Mesothelial cell of epicardium (in vitro differentiated cells): ENCODE measurements around the gene HOXD4. TPM values are rescaled to one million over a fixed set of nuclear protein-coding genes. Genes with fewer than 3 reads are reported as not detected.

Source experiments
- DNase-seq, 2 experiments: peaks; one replicate each; pipeline ENCODE4 v3.0.0; 2021; ENCODE audit warnings: low spot score in 2 of 2; ENCODE audit not compliant: unreplicated experiment in 2 of 2
- H3K27ac Mint-ChIP-seq: 2 replicates; pipeline ENCODE4 v1.8.0; 2021; ENCODE audit warnings: mixed read lengths
- H3K27me3 Mint-ChIP-seq: 2 replicates; pipeline ENCODE4 v1.8.0; 2021; ENCODE audit warnings: low read depth, mixed read lengths
- H3K36me3 Mint-ChIP-seq: 2 replicates; pipeline ENCODE4 v1.8.0; 2021; ENCODE audit warnings: mixed read lengths
- H3K4me1 Mint-ChIP-seq: 2 replicates; pipeline ENCODE4 v1.8.0; 2021; ENCODE audit warnings: mixed read lengths
- H3K4me3 Mint-ChIP-seq: 2 replicates; pipeline ENCODE4 v1.8.0; 2021; ENCODE audit warnings: mild to moderate bottlenecking, moderate library complexity, mixed read lengths
- H3K9me3 Mint-ChIP-seq: 2 replicates; pipeline ENCODE4 v1.8.0; 2021; ENCODE audit warnings: mixed read lengths
- total RNA-seq: library from RNA; stranded (reverse); gene quantifications from 3 replicates; pipeline ENCODE4 v1.2.1, GENCODE V29; 2021
- TF ChIP-seq, protein P1 (sequence below): fragments of 200-600 bp; sonication (generic); IDR thresholded peaks from one replicate; pipeline ENCODE4 v1.5.0; 2021; ENCODE audit warnings: antibody characterized with exemption; ENCODE audit not compliant: unreplicated experiment

HOXD4 gene
- total RNA-seq, 1 donor from 2014 or later = 0.67 TPM

DNA sequence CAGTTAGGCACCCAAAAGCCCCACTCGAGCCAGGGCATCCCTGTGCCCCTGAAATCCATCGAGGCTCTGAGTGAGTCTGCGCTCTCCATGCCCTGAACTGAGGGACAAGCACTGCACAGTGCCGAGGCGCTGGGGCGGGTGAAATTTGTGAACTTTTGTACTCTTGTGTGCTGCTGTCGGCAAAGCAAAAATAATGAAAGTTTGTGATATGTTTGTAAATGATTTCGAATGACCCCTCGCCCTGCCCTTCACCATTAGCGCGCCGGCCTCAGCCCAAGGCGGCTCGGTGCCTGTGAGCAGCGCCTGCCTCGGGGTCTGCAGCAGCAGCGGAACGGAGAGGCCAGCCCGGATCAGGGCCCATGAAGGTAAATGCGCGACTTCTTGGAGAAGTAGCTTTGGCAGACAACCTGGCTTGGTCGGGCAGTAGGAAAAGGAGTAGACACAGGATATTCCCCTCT lies 1.8 kb upstream of the HOXD4 start:
- Mint-ChIP-seq H3K27me3 (peaks cover 99% of the 10 kb centered on the region), H3K27ac (no peak overlapping the region), H3K4me1 (peaks cover 6% of the 10 kb centered on the region), H3K36me3 (peaks cover 2% of the 10 kb centered on the region), H3K9me3 (no peaks in the 10 kb centered on the region), H3K4me3 (no peak overlapping the region)
- no peak for DNase-seq
- TF ChIP-seq, protein P1, sequence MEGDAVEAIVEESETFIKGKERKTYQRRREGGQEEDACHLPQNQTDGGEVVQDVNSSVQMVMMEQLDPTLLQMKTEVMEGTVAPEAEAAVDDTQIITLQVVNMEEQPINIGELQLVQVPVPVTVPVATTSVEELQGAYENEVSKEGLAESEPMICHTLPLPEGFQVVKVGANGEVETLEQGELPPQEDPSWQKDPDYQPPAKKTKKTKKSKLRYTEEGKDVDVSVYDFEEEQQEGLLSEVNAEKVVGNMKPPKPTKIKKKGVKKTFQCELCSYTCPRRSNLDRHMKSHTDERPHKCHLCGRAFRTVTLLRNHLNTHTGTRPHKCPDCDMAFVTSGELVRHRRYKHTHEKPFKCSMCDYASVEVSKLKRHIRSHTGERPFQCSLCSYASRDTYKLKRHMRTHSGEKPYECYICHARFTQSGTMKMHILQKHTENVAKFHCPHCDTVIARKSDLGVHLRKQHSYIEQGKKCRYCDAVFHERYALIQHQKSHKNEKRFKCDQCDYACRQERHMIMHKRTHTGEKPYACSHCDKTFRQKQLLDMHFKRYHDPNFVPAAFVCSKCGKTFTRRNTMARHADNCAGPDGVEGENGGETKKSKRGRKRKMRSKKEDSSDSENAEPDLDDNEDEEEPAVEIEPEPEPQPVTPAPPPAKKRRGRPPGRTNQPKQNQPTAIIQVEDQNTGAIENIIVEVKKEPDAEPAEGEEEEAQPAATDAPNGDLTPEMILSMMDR = no peak

DNA sequence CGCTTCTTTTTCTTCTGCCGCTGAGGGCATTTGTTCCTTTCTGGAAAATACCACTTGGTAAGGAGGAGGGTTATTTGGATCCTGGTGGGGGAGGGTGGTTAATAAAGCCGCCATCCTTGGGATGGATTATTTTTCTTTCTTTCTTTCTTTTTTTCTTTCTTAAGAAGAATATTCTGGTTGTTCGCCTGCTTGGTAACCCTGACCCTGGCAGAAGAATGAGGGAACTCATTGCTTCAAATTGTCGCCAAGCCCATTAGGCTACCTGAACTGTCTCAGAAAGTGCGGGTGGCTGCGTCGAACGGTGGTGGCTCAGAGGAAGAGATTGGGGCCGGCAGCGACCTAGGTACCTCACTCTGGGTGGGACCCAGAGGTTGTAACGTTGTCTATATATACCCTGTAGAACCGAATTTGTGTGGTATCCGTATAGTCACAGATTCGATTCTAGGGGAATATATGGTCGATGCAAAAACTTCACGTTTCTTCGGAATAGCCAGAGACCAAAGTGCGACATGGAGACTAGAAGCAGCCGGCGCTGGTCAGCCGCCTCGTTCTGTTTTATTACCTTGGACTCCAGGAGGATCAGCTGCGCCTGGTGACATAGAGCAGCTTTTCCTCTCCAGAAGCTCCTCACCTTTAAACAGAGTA lies 1.3 kb upstream of the HOXD4 start:
- peaks cover 99% of the 10 kb centered on the region for H3K27me3 Mint-ChIP-seq
- H3K9me3 Mint-ChIP-seq = no peaks in the 10 kb centered on the region
- no peak overlapping the region for H3K27ac Mint-ChIP-seq
- TF ChIP-seq, protein P1 = no peak
- no peak for DNase-seq
- peaks cover 6% of the 10 kb centered on the region for H3K4me1 Mint-ChIP-seq
- no peak overlapping the region for H3K4me3 Mint-ChIP-seq
- peaks cover 2% of the 10 kb centered on the region for H3K36me3 Mint-ChIP-seq

DNA sequence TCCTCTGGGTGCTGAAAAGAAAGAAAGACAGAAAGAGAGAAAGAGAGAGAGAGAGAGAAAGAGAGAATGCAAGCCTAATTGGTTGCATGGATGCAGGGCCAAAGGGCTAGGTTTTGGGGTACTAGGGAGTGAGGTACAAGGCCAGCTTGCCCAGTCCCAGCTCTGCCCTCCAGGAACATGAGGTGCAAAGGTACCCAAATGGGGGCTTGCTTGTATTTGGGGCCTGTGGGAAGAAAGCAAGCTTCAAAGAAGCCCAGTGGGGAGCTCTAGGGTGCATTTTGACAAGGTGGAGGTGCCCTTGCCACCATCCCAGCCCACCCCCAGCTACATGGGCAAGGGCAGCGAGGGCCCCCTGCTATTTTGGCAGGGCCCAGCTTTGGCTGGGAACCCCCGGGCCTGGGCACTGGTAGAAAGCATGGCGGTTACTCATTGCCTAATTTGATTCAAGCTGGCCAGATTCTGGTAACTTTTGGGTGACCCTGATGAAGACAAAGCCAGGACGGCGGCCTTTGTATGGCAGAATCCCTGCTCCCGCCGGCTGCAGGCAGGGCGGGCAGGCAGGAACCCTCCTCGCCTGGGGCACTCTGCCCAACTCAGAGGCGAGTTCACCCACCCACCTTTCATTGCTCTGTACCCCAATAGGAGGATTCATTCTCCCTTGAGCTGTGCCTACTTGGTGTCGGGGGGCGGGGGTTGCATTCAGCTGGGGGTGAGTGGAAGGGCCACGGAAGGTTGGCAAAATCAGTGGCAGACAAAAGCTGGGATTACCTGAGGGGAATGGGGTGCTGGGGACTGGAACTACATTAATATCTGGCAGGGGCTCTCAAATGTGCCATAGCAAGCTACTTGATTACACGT lies 537 bp upstream of the HOXD4 start:
- no peaks in the 10 kb centered on the region for H3K9me3 Mint-ChIP-seq
- TF ChIP-seq, protein P1 = no peak
- peaks cover 2% of the 10 kb centered on the region for H3K36me3 Mint-ChIP-seq
- no peak overlapping the region for H3K27ac Mint-ChIP-seq
- no peak overlapping the region for H3K4me3 Mint-ChIP-seq
- peaks cover 99% of the 10 kb centered on the region for H3K27me3 Mint-ChIP-seq
- no peak for DNase-seq
- H3K4me1 Mint-ChIP-seq = peaks cover 6% of the 10 kb centered on the region

DNA sequence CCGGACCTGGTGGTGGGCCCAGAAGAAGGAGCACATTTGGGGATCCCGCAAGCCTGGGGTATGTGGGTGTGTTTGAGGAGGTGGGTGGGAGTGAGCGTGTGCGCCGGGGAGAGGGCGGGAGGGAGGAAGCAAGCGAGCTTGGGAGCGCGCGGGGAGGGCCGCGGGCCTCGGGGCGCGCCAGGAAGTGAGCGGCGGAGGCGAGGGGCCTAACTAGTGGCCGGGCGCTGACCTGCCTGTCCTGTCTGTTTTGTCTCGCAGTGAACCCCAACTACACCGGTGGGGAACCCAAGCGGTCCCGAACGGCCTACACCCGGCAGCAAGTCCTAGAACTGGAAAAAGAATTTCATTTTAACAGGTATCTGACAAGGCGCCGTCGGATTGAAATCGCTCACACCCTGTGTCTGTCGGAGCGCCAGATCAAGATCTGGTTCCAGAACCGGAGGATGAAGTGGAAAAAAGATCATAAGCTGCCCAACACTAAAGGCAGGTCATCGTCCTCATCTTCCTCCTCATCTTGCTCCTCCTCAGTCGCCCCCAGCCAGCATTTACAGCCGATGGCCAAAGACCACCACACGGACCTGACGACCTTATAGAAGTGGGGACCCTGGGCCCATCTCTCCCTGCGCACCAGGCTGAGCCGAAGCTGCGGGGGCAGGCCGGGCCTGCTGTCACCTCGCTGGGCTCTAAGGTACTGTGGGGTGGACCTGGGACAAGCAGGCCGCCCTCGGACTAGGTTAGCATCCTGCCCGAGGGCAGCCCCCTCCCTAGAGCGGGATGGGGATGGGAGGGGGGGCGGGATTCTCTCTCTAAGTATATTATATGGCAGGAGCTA lies 1.2 kb downstream of the HOXD4 start:
- Mint-ChIP-seq H3K9me3 (no peaks in the 10 kb centered on the region), H3K4me1 (peaks cover 9% of the 10 kb centered on the region), H3K36me3 (peaks cover 2% of the 10 kb centered on the region), H3K27ac (no peak overlapping the region), H3K4me3 (peak overlapping the region; percentile 31), H3K27me3 (peaks cover 97% of the 10 kb centered on the region)
- TF ChIP-seq, protein P1 = no peak
- DNase-seq = no peak

DNA sequence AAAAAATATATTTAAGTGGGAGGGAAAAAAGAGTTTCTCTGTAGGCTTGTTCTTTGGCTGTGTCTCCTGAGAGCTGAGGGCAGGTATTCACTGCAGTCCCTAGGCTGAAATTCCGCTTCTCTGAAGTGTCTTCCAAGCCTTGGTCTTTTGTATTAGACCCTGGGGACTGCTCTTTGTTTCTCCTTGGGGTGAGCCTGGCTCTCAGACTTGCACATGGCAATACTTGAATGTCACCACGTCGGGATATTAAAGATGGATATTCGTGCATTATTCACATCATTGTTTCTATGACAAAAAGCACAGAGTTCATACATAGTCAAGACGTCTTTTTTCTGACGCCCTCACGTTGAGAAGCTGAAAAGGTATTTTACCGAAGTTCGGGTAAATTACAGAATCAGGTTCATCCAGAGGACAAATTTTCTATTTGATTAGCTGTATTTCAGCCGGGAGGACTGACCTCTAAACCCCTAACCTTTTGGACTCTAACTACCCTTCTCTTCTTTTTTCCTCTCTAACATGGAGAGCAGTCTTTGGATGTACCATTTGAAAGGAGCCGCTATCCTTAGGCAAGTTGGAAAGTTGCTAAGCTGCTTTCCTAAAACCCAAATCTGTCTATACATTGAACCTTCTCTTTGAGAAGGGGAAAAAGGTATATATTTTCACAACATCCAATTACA lies 3.4 kb downstream of the HOXD4 start:
- TF ChIP-seq, protein P1 = no peak
- H3K36me3 Mint-ChIP-seq = no peaks in the 10 kb centered on the region
- DNase-seq = no peak
- no peak overlapping the region for H3K27ac Mint-ChIP-seq
- H3K27me3 Mint-ChIP-seq = peaks cover 96% of the 10 kb centered on the region
- H3K9me3 Mint-ChIP-seq = no peaks in the 10 kb centered on the region
- H3K4me1 Mint-ChIP-seq = peaks cover 12% of the 10 kb centered on the region
- no peak overlapping the region for H3K4me3 Mint-ChIP-seq
